Lung (tissue), 12 donors: ENCODE data around the gene MAIP1. TPM values are rescaled to one million over a fixed set of nuclear protein-coding genes. Genes with fewer than 3 reads are reported as not detected.

Experiments used
- ATAC-seq: fragments of 200-7000 bp; cut with Tn5 transposase; one replicate; pipeline ENCODE4 v1.9.1; 2020; ENCODE audit warnings: moderate number of reproducible peaks; ENCODE audit not compliant: insufficient read depth, low FRiP score
- DNase-seq, 3 donors: peaks; one replicate each; pipeline ENCODE4 v3.0.0-alpha.2; 2013 to 2017
- H3K27ac ChIP-seq, 2 donors: one replicate each; pipeline ENCODE4 v1.5.1; 2013; ENCODE audit warnings: mild to moderate bottlenecking in 2 of 2, moderate library complexity in 2 of 2, control low read depth in 1 of 2, inconsistent platforms in 1 of 2, low read depth in 1 of 2, low read length in 1 of 2
- H3K27me3 ChIP-seq, 3 donors: one replicate each; pipeline ENCODE4 v1.5.1; 2013; ENCODE audit warnings: low read length in 2 of 3; ENCODE audit not compliant: control insufficient read depth in 3 of 3, insufficient read depth in 3 of 3
- H3K36me3 ChIP-seq, 4 donors: one replicate each; pipeline ENCODE4 v1.5.1; 2013; ENCODE audit warnings: low read length in 4 of 4, mild to moderate bottlenecking in 1 of 4, moderate library complexity in 1 of 4; ENCODE audit not compliant: control insufficient read depth in 4 of 4, insufficient read depth in 4 of 4
- H3K4me1 ChIP-seq, 5 donors: one replicate each; pipeline ENCODE4 v1.5.1; 2013; ENCODE audit warnings: low read length in 5 of 5, mild to moderate bottlenecking in 2 of 5, moderate library complexity in 1 of 5; ENCODE audit not compliant: control insufficient read depth in 5 of 5, insufficient read depth in 5 of 5
- H3K4me3 ChIP-seq: one replicate; pipeline ENCODE4 v1.5.1; 2013; ENCODE audit warnings: mild to moderate bottlenecking, control low read depth, moderate library complexity
- H3K9ac ChIP-seq, 2 donors: one replicate each; pipeline ENCODE4 v1.5.1; 2013; ENCODE audit warnings: low read length in 2 of 2, control low read depth in 1 of 2; ENCODE audit not compliant: insufficient read depth in 1 of 2
- H3K9me3 ChIP-seq, 4 donors: one replicate each; pipeline ENCODE4 v1.5.1; 2013; ENCODE audit warnings: low read length in 3 of 4, mild to moderate bottlenecking in 1 of 4, moderate library complexity in 1 of 4; ENCODE audit not compliant: control insufficient read depth in 4 of 4, insufficient read depth in 3 of 4
- WGBS, 2 donors: extraction: QIAGEN DNeasy Blood & Tissue Kit; methylation state at CpG; one replicate each; pipeline ENCODE4 v1.1.7; 2013; 5-methylcytosine and 5-hydroxymethylcytosine counted together
- polyA plus RNA-seq, 2 donors: library from polyadenylated mRNA; stranded (reverse); fragments of 200-250 nt; gene quantifications; one replicate each; pipeline ENCODE4 v1.2.1, GENCODE V29; 2013
- total RNA-seq, 2 donors: library from RNA; depleted of rRNA in 1 of 2; stranded (reverse); fragments of >200 nt in 1 of 2; gene quantifications; one replicate each; pipeline ENCODE4 v1.2.1, GENCODE V29; 2014 to 2021
- TF ChIP-seq, protein P1 (sequence below): IDR thresholded peaks from 2 replicates; pipeline ENCODE4 v1.5.1; 2012; ENCODE audit warnings: mild to moderate bottlenecking; ENCODE audit errors: control extremely low read depth, extremely low read depth
- donor health status: control.
- donor health status: control.
- donor health status: Bipolar disorder and iron deficiency.
- donor health status: healthy.
- donor health status: DM: yes; HTN: yes; CAD: no.

The MAIP1 gene
- total and polyA plus RNA-seq, 4 donors: 8.2 to 18.3 (median 15.3) TPM

DNA sequence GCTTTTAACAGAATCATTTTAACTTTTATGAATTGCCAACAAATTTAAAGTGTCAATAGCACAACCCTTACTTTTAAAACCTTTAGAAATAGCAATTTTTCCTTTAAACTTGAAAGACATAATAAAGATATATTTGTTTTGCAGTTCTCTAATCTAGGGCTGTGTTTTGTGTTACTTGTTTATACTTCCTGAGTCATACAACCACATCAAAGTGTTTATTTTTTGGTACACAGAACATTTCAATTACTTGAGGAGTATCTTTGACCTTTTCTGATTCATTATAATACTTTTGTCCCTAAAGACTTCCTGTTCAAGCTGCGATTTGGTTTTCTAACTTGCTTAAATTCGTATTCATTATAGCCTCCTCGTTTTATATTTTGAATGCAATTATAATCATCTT is 21.9 kb upstream of the MAIP1 start:
- ATAC-seq (no peak), DNase-seq (no peak)
- H3K9me3 ChIP-seq: no peaks in the 10 kb centered on the region
- no peaks in the 10 kb centered on the region for H3K27me3 ChIP-seq
- 79 to 83% methylated on average over 3 of the region's 3 CpGs for WGBS, 2 donors
- TF ChIP-seq, protein P1, sequence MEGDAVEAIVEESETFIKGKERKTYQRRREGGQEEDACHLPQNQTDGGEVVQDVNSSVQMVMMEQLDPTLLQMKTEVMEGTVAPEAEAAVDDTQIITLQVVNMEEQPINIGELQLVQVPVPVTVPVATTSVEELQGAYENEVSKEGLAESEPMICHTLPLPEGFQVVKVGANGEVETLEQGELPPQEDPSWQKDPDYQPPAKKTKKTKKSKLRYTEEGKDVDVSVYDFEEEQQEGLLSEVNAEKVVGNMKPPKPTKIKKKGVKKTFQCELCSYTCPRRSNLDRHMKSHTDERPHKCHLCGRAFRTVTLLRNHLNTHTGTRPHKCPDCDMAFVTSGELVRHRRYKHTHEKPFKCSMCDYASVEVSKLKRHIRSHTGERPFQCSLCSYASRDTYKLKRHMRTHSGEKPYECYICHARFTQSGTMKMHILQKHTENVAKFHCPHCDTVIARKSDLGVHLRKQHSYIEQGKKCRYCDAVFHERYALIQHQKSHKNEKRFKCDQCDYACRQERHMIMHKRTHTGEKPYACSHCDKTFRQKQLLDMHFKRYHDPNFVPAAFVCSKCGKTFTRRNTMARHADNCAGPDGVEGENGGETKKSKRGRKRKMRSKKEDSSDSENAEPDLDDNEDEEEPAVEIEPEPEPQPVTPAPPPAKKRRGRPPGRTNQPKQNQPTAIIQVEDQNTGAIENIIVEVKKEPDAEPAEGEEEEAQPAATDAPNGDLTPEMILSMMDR: no peak
- no peak overlapping the region for H3K27ac ChIP-seq
- H3K4me3 ChIP-seq: no peak overlapping the region
- no peak overlapping the region for H3K9ac ChIP-seq
- H3K4me1 ChIP-seq: no peaks in the 10 kb centered on the region
- peaks cover 8 to 25% (median 18%) of the 10 kb centered on the region in 4 donors for H3K36me3 ChIP-seq

DNA sequence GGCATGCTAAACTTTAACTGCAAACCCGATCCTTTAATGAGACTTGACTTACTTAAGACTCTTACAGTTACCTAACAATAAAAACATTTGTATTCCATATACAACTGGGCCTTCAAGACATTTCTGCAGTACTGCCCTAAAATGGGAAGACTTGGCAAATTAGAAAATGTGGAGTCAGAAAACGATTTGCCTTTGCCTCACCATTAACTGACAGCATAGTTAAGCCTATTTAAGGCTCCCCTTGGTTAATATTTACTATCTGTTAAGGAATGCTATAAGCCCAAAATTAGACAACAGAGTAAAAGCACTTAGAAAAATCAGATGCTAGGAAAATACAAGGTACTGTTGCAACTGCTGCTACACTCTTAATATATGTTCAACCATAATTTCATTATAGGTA is 18.8 kb upstream of the MAIP1 start:
- 82 to 91% methylated on average over 2 of the region's 2 CpGs for WGBS, 2 donors
- peaks cover 8 to 27% (median 12%) of the 10 kb centered on the region in 4 donors for H3K36me3 ChIP-seq

DNA sequence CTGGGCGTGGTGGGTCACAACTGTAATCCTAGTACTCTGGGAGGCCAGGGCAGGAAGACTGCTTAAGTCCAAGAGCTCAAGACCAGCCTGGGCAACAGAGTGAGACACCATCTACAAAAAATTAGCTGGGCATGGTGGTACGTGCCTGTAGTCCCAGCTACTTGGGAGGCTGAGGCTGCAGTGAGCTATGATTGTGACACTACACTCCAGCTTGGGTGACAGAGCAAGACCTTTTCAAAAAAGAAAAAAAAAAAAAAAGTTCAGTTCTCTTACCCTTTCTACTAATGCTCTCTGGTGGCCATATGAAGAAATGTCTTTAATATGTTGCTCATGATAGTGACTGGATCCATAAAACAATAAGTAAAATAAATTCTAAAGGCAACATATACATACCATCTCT is 15.0 kb upstream of the MAIP1 start:
- no peak overlapping the region for H3K4me3 ChIP-seq
- peaks cover 2 to 15% (median 9%) of the 10 kb centered on the region in 4 donors for H3K36me3 ChIP-seq
- TF ChIP-seq, protein P1: no peak
- ATAC-seq (peak; percentile 19), DNase-seq (peak in 1 of 3 donors; percentile 4)
- no peak overlapping the region for H3K27ac ChIP-seq
- H3K9me3 ChIP-seq: no peaks in the 10 kb centered on the region
- no peaks in the 10 kb centered on the region for H3K27me3 ChIP-seq
- no peak overlapping the region for H3K9ac ChIP-seq
- WGBS, 2 donors: 87 to 92% methylated on average over 2 of the region's 2 CpGs
- H3K4me1 ChIP-seq: no peaks in the 10 kb centered on the region

More for the DNA sequence above, 18.8 kb upstream of the MAIP1 start:
- H3K4me3 ChIP-seq: no peak overlapping the region
- no peaks in the 10 kb centered on the region for H3K4me1 ChIP-seq
- ATAC-seq (no peak), DNase-seq (no peak)
- no peak overlapping the region for H3K27ac ChIP-seq
- no peaks in the 10 kb centered on the region for H3K27me3 ChIP-seq
- no peaks in the 10 kb centered on the region for H3K9me3 ChIP-seq
- TF ChIP-seq, protein P1: no peak
- no peak overlapping the region for H3K9ac ChIP-seq

DNA sequence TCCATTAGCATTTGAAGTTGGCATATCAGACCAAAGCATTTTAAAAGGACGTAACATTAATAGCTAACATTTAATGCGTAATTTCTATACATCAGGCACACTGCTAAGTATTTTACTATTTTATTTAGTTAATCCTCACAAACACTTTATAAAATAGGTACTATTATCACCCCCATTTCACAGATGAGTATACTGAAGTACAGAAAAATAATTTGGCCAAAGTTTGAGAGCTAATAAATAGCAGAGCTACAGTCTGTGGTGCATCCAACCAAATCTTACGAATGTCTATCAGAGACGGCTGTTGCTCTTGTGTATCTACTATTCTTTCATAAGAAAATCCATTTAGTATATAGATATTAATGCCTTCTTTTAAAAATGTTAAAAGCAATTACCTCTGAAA is 12.0 kb upstream of the MAIP1 start:
- H3K27ac ChIP-seq: no peak overlapping the region
- H3K9ac ChIP-seq: no peak overlapping the region
- no peak overlapping the region for H3K4me3 ChIP-seq
- H3K9me3 ChIP-seq: no peaks in the 10 kb centered on the region
- no peaks in the 10 kb centered on the region for H3K4me1 ChIP-seq
- no peak for DNase-seq
- TF ChIP-seq, protein P1: no peak
- peaks cover 8 to 34% (median 13%) of the 10 kb centered on the region in 4 donors for H3K36me3 ChIP-seq
- ATAC-seq: no peak
- WGBS, 2 donors: 96% methylated on average over 4 of the region's 4 CpGs
- no peaks in the 10 kb centered on the region for H3K27me3 ChIP-seq
